IMR-90 (cell line): ENCODE measurements around the gene KCNMA1. TPM values are rescaled to one million over a fixed set of nuclear protein-coding genes. Genes with fewer than 3 reads are reported as not detected.

Experiments
- ATAC-seq: fragments of 200-7000 bp; cut with Tn5 transposase; 2 replicates; pipeline ENCODE4 v1.9.1; 2020; ENCODE audit warnings: low read depth, mild to moderate bottlenecking, moderate library complexity
- BruUV-seq: library from RNA; stranded (reverse); fragments of 400-500 nt; replicated peaks from 2 replicates; lab custom pipeline; 2021; lab: Mats Ljungman, UMichigan
- CTCF ChIA-PET: fragments of 300-600 bp; formaldehyde crosslinking; extraction: SDS; loops from one replicate; lab custom pipeline; 2021; ENCODE audit warnings: antibody characterized with exemption; lab: Yijun Ruan, JAX
- POLR2A ChIA-PET: fragments of 300-600 bp; sonication (Branson Sonifier 250); formaldehyde crosslinking; loops from one replicate; lab custom pipeline; 2022; ENCODE audit warnings: antibody characterized with exemption; ENCODE audit not compliant: unreplicated experiment; lab: Charles Lee
- DNase-seq: peaks from one replicate; pipeline ENCODE4 v3.0.0; 2013
- H2AFZ ChIP-seq: replicated peaks from 2 replicates; pipeline ENCODE3; 2013; ENCODE audit warnings: low read length, mild to moderate bottlenecking; ENCODE audit not compliant: poor library complexity
- H2AK5ac ChIP-seq: 2 replicates; pipeline ENCODE4 v1.6.1; 2013; ENCODE audit warnings: low read depth, low read length, inconsistent platforms
- H2AK9ac ChIP-seq: replicated peaks from 2 replicates; pipeline ENCODE3; 2013; ENCODE audit warnings: mild to moderate bottlenecking, low read depth, low read length, moderate library complexity; ENCODE audit not compliant: poor library complexity
- H2BK120ac ChIP-seq: 2 replicates; pipeline ENCODE4 v1.6.1; 2013; ENCODE audit warnings: low read depth, low read length, inconsistent platforms
- H2BK15ac ChIP-seq: 3 replicates; pipeline ENCODE4 v1.6.1; 2013; ENCODE audit warnings: low read depth, low read length, inconsistent platforms
- H2BK20ac ChIP-seq: 2 replicates; pipeline ENCODE4 v1.6.1; 2013; ENCODE audit warnings: low read depth, mild to moderate bottlenecking, inconsistent platforms, low read length, moderate library complexity
- H2BK5ac ChIP-seq: 2 replicates; pipeline ENCODE4 v1.6.1; 2013; ENCODE audit warnings: mild to moderate bottlenecking, low read depth, low read length, inconsistent platforms; ENCODE audit not compliant: poor library complexity, severe bottlenecking
- H3K14ac ChIP-seq: replicated peaks from 2 replicates; pipeline ENCODE4 v1.6.1; 2013; ENCODE audit warnings: low read depth, low read length, inconsistent platforms
- H3K18ac ChIP-seq: 2 replicates; pipeline ENCODE4 v1.6.1; 2013; ENCODE audit warnings: low read depth, low read length, control low read depth
- H3K23ac ChIP-seq: 2 replicates; pipeline ENCODE4 v1.6.1; 2013; ENCODE audit warnings: low read depth, low read length, inconsistent platforms
- H3K27ac ChIP-seq: 2 replicates; pipeline ENCODE4 v1.5.1; 2013; ENCODE audit warnings: mild to moderate bottlenecking, control low read depth, low read length; ENCODE audit not compliant: insufficient read depth
- H3K27me3 ChIP-seq: 2 replicates; pipeline ENCODE4 v1.6.1; 2013; ENCODE audit warnings: low read length; ENCODE audit not compliant: control insufficient read depth, insufficient read depth
- H3K36me3 ChIP-seq: 2 replicates; pipeline ENCODE4 v1.6.1; 2013; ENCODE audit warnings: low read length, mixed read lengths; ENCODE audit not compliant: control insufficient read depth, insufficient read depth
- H3K4ac ChIP-seq: 2 replicates; pipeline ENCODE4 v1.6.1; 2013; ENCODE audit warnings: low read depth, low read length, inconsistent platforms
- H3K4me1 ChIP-seq: 2 replicates; pipeline ENCODE4 v1.6.1; 2013; ENCODE audit warnings: low read length, mixed read lengths; ENCODE audit not compliant: control insufficient read depth, insufficient read depth
- H3K4me2 ChIP-seq: 2 replicates; pipeline ENCODE4 v1.6.1; 2013; ENCODE audit warnings: low read depth, mild to moderate bottlenecking, control low read depth, low read length, moderate library complexity
- H3K4me3 ChIP-seq: 2 replicates; pipeline ENCODE4 v1.5.1; 2013; ENCODE audit warnings: low read depth, mild to moderate bottlenecking, control low read depth, low read length, moderate library complexity; ENCODE audit not compliant: insufficient read depth
- H3K56ac ChIP-seq: 2 replicates; pipeline ENCODE4 v1.6.1; 2013; ENCODE audit warnings: low read length, inconsistent platforms; ENCODE audit not compliant: insufficient read depth; ENCODE audit errors: extremely low read depth
- H3K79me1 ChIP-seq, 2 experiments: 2 replicates each; pipeline ENCODE4 v1.6.1; 2013; ENCODE audit warnings: low read length in 2 of 2, inconsistent platforms in 1 of 2, low read depth in 1 of 2
- H3K9ac ChIP-seq: 2 replicates; pipeline ENCODE4 v1.6.1; 2013; ENCODE audit warnings: low read depth, low read length, control low read depth
- H3K9me1 ChIP-seq: 2 replicates; pipeline ENCODE4 v1.6.1; 2013; ENCODE audit warnings: low read length, inconsistent platforms; ENCODE audit not compliant: insufficient read depth
- H3K9me3 ChIP-seq: 2 replicates; pipeline ENCODE4 v1.6.1; 2013; ENCODE audit warnings: low read length; ENCODE audit not compliant: control insufficient read depth, insufficient read depth
- H4K20me1 ChIP-seq: 2 replicates; pipeline ENCODE4 v1.6.1; 2013; ENCODE audit warnings: low read length, inconsistent platforms; ENCODE audit not compliant: insufficient read depth
- H4K5ac ChIP-seq: 2 replicates; pipeline ENCODE4 v1.6.1; 2013; ENCODE audit warnings: mild to moderate bottlenecking, low read depth, low read length, control low read depth
- H4K8ac ChIP-seq, 2 experiments: 2 replicates each; pipeline ENCODE4 v1.6.1; 2013; ENCODE audit warnings: low read depth in 2 of 2, low read length in 2 of 2, control low read depth in 1 of 2, inconsistent platforms in 1 of 2
- H4K91ac ChIP-seq: 2 replicates; pipeline ENCODE4 v1.6.1; 2013; ENCODE audit warnings: low read depth, low read length, inconsistent platforms; ENCODE audit not compliant: insufficient read depth
- BHLHE40 ChIP-seq: fragments of 150-350 bp; IDR thresholded peaks from 2 replicates; pipeline ENCODE4 v1.6.1; 2016; ENCODE audit warnings: mild to moderate bottlenecking, low read depth, low read length
- CEBPB ChIP-seq: IDR thresholded peaks from 2 replicates; pipeline ENCODE4 v1.6.1; 2012; ENCODE audit warnings: low read depth, low read length, improper control_type of control experiment
- CHD1 ChIP-seq: IDR thresholded peaks from 2 replicates; pipeline ENCODE4 v1.6.1; 2012; ENCODE audit warnings: low read depth, low read length, improper control_type of control experiment
- ELK1 ChIP-seq: fragments of 150-350 bp; IDR thresholded peaks from 2 replicates; pipeline ENCODE4 v1.6.1; 2016; ENCODE audit warnings: low read depth, mild to moderate bottlenecking, low read length, moderate library complexity, borderline replicate concordance
- MAFK ChIP-seq: IDR thresholded peaks from 2 replicates; pipeline ENCODE4 v1.6.1; 2012; ENCODE audit warnings: low read depth, low read length, improper control_type of control experiment
- MXI1 ChIP-seq: IDR thresholded peaks from 2 replicates; pipeline ENCODE4 v1.6.1; 2012; ENCODE audit warnings: low read depth, mild to moderate bottlenecking, low read length, moderate library complexity, borderline replicate concordance
- NFE2L2 ChIP-seq: fragments of 150-350 bp; IDR thresholded peaks from 2 replicates; pipeline ENCODE4 v1.6.1; 2016; ENCODE audit warnings: low read depth, mild to moderate bottlenecking, low read length
- POLR2A ChIP-seq: IDR thresholded peaks from 2 replicates; pipeline ENCODE4 v1.6.1; 2012; ENCODE audit warnings: mild to moderate bottlenecking, low read depth, low read length
- RAD21 ChIP-seq: IDR thresholded peaks from 2 replicates; pipeline ENCODE4 v1.6.1; 2012; ENCODE audit warnings: low read length, improper control_type of control experiment
- RCOR1 ChIP-seq: IDR thresholded peaks from 2 replicates; pipeline ENCODE4 v1.6.1; 2012; ENCODE audit warnings: mild to moderate bottlenecking, low read length, improper control_type of control experiment; ENCODE audit not compliant: insufficient replicate concordance
- WGBS, 2 experiments: methylation state at CpG; one replicate each; pipeline versions ENCODE4 v1.1.5 to v1.1.7; 2013; ENCODE audit warnings: missing lambda C conversion rate in 2 of 2; ENCODE audit not compliant: insufficient read length in 1 of 2; ENCODE audit errors: extremely low coverage in 2 of 2; 5-methylcytosine and 5-hydroxymethylcytosine counted together
- dilution Hi-C: fragments of 300-500 bp; cut with HindIII; formaldehyde crosslinking; loops from one replicate; pipeline ENCODE4 v1.14.3; 2018; ENCODE audit warnings: low sequenced_read_pairs; ENCODE audit not compliant: unreplicated experiment
- in situ Hi-C: fragments of 300-500 bp; cut with MboI; formaldehyde crosslinking; loops from 3 replicates; pipeline ENCODE4 v1.14.3; 2019; ENCODE audit warnings: low sequenced_read_pairs, inconsistent platforms, mixed read lengths
- intact Hi-C: fragments of 100-400 bp; cut with micrococcal nuclease; formaldehyde crosslinking; loops from 2 replicates; pipeline ENCODE4 v1.10.0; 2022
- polyA plus RNA-seq, 3 experiments: library from polyadenylated mRNA; depleted of rRNA; stranded (reverse); fragments of >200 nt; gene quantifications; 2 replicates each; pipeline ENCODE4 v1.2.3, GENCODE V29; 2012; ENCODE audit warnings: low replicate concordance in 1 of 3
- total RNA-seq: library from RNA; depleted of rRNA; stranded (reverse); fragments of >200 nt; gene quantifications from 2 replicates; pipeline ENCODE4 v1.2.3, GENCODE V29; 2012

KCNMA1 gene
- total and polyA plus RNA-seq, 2 of the 4 experiments (the other 2 are of a cell fraction): 25.6 to 29.6 TPM

DNA sequence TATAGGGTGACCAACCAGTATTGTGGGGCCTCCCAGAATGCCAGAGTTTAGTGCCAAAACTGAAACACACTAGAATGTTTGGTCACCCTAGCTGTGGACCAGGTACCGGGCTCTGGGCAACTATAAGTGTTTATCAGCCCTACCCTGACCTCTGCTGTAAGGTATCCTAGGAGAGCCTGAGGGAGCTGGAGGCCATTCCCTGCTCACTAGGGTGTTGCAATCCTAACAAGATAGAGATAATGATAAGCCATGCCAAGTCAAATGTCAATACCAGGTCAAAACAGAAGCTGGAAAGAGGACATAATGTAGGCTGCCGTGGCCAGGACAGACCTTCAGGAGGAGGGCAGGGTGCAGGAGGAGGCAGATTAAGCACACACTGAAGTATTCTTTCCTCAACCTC lies 151.8 kb downstream of the KCNMA1 start:
- in situ Hi-C loops (no loop called here), dilution Hi-C loops (no loop called here), intact Hi-C loops (no loop called here)
- Histone ChIP-seq H3K36me3 (no peaks in the 10 kb centered on the region), H3K23ac (no peak overlapping the region), H3K4ac (no peak overlapping the region), H3K27me3 (0 out of 2 replicates have a peak, but pooled peaks cover 3% of the 10 kb centered on the region), H4K91ac (no peak overlapping the region; the same call in 1 of the 2 replicates), H3K79me1 (no peaks in the 10 kb centered on the region), H2AFZ (no peak overlapping the region), H3K4me1 (no peaks in the 10 kb centered on the region), H2AK5ac (no peak overlapping the region), H4K8ac (no peak overlapping the region), H3K18ac (no peak overlapping the region), H3K4me3 (no peak overlapping the region), H3K27ac (no peak overlapping the region), H2BK15ac (no peak overlapping the region), H2BK5ac (no peak overlapping the region), H3K9me1 (no peaks in the 10 kb centered on the region), H3K9ac (no peak overlapping the region), H3K9me3 (no peaks in the 10 kb centered on the region; the same call in 1 of the 2 replicates), H3K14ac (no peak overlapping the region), H3K56ac (no peak overlapping the region), H3K4me2 (no peak overlapping the region), H2BK120ac (no peak overlapping the region), H2AK9ac (no peak overlapping the region), H4K20me1 (no peaks in the 10 kb centered on the region), H4K5ac (no peak overlapping the region), H2BK20ac (no peak overlapping the region)
- ATAC-seq: no peak
- no CpG with 5 or more reads among the region's 2 CpGs for WGBS, 2 experiments
- DNase-seq: no peak
- BruUV-seq: no TSS peak
- TF ChIP-seq CEBPB (no peak), RAD21 (no peak), CHD1 (no peak), ELK1 (no peak), MAFK (no peak), RCOR1 (no peak), MXI1 (no peak), POLR2A (no peak), NFE2L2 (no peak), BHLHE40 (no peak)
- ChIA-PET POLR2A (no interaction called here), CTCF (interaction anchor here (1.3 kb wide), 1 partner anchor 9 kb away, joined by 3 read pairs; no protein-coding TSS in a partner anchor)
